SH-SY5Y (cell line): ENCODE measurements around the gene HOXB4.

ENCODE experiments used
- GATA2 ChIP-seq: IDR thresholded peaks from 2 replicates; pipeline ENCODE4 v1.6.1; 2011; ENCODE audit warnings: mild to moderate bottlenecking, low read depth, low read length
- GATA3 ChIP-seq: IDR thresholded peaks from 2 replicates; pipeline ENCODE4 v1.6.1; 2011; ENCODE audit warnings: low read depth, mild to moderate bottlenecking, low read length, moderate library complexity

- TF ChIP-seq GATA2 = no peak
- no peak for TF ChIP-seq GATA3
These were observed 32.6 kb downstream of the HOXB4 start for GRCh38 chr17:48545539-48545938.
